GM18526 (cell line): ENCODE data around the gene HMOX2.

Experiments used
- POLR2A ChIP-seq: IDR thresholded peaks from 3 replicates; pipeline ENCODE4 v1.6.1; 2011; ENCODE audit not compliant: insufficient read length; ENCODE audit errors: extremely low read depth

Gene HMOX2

DNA sequence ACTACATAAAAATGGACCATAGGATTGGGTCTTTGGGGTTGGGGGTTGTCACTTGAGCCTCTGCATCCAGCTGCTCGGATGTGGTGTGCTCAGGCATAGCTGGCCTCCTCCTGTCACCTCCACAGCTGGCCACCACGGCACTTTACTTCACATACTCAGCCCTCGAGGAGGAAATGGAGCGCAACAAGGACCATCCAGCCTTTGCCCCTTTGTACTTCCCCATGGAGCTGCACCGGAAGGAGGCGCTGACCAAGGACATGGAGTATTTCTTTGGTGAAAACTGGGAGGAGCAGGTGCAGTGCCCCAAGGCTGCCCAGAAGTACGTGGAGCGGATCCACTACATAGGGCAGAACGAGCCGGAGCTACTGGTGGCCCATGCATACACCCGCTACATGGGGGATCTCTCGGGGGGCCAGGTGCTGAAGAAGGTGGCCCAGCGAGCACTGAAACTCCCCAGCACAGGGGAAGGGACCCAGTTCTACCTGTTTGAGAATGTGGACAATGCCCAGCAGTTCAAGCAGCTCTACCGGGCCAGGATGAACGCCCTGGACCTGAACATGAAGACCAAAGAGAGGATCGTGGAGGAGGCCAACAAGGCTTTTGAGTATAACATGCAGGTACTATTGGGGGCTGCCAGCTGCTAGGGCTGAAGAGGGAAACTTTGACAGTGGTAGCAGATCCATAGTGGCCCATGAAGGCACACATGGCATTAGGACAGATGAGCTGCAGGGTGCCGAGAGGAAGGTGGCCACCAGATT, 31.6 kb downstream of the HMOX2 start:
- no peak for TF ChIP-seq POLR2A

DNA sequence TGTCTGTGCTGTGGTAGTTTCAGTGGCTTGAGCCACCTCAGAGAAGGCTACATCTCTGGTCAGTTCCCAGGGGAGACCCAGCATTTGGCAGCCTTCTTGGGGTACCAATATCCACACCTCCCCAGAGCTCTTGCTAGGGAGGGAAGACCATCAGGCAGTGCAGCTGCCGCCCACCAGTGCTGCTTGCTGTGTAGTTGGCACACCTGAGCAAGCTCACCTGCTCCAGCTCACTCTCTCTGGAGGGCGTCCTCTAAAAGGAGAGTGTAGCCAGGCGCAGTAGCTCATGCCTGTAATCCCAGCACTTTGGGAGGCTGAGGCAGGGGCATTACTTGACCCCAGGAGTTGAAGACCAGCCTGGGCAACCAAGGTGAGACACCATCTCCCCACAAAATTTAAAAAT, 32.6 kb downstream of the HMOX2 start:
- TF ChIP-seq POLR2A = no peak

DNA sequence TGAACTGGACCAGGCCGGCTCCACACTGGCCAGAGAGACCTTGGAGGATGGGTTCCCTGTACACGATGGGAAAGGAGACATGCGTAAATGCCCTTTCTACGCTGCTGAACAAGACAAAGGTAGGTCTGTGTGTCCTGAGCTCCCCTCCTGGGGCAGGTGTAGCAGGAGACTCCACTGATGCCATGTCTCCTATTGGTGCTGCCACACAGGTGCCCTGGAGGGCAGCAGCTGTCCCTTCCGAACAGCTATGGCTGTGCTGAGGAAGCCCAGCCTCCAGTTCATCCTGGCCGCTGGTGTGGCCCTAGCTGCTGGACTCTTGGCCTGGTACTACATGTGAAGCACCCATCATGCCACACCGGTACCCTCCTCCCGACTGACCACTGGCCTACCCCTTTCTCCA, 33.2 kb downstream of the HMOX2 start:
- no peak for TF ChIP-seq POLR2A

DNA sequence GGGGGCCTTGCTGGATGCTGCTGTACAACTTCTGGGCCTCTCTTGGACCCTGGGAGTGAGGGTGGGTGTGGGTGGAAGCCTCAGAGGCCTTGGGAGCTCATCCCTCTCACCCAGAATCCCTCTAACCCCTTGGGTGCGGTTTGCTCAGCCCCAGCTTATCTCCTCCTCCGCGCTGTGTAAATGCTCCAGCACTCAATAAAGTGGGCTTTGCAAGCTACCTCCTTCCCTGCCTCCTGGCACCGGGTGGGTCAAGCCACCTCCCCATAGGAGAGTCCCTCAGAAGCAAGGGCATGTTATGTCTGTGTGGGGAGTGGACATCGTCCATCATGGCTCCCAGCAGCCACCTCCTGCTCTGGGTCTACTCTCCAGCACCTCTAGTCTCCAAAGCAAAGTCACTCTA, 33.9 kb downstream of the HMOX2 start:
- no peak for TF ChIP-seq POLR2A

DNA sequence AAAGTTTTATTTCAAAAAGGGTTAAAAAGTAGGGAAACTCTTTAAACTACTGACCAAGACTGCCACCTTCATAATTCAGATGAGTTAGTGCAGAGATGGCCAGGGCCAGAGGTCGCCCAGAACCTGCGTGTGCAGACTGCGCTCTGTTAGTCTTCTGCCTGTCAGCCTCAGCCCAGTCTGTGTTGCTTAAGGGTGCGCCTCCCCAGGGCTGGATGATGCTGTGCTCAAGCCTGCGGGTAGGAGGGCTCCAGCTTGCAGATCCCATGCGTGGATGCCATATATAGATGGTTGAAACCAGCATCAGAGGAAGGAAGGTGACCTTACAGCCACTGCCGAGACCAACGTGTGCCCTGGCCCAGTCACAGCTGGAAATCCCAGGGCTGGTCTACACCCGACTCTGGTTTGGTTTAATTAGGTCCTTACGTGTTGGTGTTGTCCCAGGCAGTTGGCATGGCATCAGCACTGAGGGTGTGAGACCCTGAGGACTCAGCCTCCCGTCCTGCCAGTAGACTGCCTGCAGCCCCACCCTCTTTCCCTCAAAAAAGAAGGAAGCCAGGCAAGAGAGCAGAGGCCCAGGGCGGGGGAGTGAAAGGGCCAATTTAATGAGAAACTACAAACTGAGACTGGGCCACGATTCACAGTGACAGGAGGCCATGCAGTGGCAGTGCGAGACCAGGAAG, 34.7 kb downstream of the HMOX2 start:
- no peak for TF ChIP-seq POLR2A

DNA sequence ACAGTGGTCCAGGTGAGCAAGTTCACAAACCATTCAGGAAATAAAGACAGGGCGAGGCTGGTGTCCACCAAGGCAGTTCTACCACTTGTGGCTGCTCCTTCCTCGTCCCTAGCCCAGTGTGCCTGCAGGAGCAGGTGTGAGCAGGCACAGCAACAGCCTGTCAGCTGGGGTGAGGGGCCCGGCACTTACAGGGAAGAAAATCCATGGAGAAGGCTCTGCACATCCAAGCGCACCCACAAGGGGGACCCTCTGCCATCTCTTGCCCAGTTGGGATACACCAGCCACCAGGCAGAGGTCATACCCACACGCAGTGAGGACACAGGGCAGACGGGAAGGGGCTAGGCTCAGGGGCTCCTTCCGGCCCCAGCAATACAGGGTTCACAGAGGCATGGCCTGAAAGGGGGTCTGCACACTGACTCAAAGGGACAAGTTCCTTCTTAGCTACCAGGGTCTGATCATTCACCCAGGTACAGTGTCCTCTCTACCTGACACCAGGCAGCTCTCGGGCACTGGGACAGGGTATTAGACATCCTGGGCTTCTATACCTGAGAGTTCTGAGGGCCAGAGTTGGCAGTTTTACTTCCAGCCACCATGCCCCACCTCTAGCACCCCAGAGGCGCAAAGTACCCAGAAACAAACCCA, 35.4 kb downstream of the HMOX2 start:
- no peak for TF ChIP-seq POLR2A

DNA sequence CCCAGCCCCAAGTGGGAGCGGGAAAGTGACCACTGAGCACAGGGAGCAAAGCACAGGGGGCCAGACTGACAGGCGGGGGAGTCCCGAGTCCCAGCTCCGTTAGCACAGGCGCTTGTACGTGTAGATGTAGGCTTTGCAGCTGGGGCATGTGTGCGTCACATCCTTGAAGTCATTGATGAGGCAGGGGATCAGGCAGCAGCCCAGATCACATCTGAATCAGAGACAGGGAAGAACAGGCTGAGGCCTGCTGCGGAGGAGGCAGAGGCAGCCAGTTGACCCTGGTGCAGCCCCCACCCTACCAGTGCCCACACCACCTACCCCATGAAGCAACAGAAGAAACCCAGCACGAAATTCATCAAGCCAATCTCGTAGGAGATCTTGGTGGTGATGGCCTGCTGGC, 36.3 kb downstream of the HMOX2 start:
- TF ChIP-seq POLR2A = no peak

DNA sequence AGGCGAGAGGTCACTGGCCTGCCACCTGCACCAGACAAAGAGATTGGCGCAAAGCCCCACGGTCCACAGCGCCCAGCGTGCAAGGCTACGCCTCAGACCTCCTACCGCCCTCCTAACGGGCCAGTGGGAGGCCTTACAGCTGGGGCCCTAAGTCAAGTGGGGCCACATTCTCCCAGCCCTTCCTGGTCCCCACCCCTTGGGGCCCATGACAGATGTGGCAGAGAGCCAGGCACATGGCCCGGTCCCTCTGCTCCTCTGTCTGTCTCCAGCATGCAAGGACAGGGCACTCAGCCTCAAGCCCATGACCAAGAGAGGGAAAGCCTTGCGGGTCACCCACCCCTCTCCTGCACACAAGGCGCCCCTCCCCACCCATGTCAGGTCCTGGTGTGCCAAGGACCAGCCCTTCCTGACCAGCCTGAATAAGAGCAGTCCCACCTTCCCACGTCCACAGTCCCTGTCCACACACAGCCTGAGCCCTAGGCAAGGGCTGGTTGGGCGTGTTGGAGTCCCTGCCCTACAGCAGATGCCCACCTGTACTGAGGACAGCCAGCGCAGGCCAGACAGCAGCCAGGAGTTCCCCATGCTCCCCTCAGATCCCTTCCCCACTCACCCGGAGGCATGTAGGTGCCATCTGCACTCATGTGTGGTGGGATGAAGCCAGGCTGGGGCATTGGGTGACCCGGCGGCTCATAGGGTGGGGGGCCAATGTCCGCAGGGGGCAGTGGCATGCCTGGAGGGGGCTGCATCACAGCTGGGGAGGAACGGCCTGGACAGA, 37.1 kb downstream of the HMOX2 start:
- TF ChIP-seq POLR2A = no peak

DNA sequence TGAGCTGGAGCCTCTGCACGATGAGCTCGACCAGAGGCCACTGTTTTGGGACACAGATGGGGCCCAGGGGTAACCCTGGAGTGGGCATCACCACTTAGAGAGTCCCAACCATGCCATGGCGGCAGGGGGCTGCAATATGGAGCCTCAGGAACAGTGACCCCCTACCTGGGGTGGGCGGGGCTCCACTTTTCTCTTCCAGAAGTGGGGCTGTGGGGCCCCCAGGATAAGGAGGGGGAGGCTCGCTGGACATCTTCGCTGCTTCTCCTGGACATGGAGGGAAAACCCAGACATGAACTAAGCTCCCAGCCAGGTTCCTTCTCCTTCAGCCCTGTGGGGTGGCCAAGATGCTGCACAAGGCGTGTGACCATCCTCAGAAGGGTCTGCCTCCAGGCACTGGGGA, 37.7 kb downstream of the HMOX2 start:
- TF ChIP-seq POLR2A = no peak

DNA sequence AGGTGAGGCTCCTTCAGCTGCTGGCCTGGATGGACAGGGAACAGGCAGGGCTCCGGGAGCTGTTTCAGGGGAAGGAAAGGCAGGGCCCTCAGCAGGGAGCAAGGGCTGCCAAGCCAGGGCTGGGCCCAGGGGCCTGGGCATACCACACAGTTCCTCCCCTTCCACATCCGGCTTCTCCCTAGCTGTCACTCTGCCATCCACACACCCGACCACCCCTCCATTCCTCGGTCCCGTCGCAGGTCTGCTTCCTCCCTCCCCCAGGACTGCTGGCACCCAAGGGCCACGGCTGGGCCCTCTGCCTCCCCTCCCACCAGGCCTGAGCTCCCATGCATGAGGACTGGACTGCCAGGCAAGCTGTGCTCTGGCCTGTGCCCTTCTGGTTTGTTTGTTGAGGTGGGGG, 38.4 kb downstream of the HMOX2 start:
- TF ChIP-seq POLR2A = no peak

DNA sequence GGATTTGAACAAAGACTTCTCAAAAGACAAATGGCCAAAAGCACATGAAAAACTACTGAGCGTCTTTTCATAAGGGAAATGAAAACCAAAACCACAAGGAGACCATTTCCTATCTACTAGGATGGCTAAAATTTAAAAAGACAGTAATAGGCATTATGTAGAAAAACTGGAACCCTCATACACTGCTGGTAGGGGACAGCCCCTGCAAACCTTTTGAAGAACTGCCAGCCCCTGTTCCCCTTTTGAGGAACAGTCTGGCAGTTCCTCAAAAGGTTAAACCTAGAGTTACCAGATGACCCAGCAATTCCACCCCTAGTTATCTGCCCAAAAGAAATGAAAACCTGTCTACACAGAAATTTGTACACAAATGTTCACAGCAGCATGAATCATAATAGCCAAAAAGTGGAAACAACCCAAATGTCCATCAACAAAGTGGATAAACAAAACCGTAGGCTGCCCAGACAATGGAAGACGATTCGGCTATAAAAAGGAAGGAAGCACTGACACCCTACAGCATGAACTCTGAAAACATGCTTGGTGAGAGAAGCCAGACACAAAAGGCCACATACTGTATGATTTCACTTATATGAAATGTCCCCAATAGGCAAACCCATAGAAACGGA, 39.5 kb downstream of the HMOX2 start:
- no peak for TF ChIP-seq POLR2A

DNA sequence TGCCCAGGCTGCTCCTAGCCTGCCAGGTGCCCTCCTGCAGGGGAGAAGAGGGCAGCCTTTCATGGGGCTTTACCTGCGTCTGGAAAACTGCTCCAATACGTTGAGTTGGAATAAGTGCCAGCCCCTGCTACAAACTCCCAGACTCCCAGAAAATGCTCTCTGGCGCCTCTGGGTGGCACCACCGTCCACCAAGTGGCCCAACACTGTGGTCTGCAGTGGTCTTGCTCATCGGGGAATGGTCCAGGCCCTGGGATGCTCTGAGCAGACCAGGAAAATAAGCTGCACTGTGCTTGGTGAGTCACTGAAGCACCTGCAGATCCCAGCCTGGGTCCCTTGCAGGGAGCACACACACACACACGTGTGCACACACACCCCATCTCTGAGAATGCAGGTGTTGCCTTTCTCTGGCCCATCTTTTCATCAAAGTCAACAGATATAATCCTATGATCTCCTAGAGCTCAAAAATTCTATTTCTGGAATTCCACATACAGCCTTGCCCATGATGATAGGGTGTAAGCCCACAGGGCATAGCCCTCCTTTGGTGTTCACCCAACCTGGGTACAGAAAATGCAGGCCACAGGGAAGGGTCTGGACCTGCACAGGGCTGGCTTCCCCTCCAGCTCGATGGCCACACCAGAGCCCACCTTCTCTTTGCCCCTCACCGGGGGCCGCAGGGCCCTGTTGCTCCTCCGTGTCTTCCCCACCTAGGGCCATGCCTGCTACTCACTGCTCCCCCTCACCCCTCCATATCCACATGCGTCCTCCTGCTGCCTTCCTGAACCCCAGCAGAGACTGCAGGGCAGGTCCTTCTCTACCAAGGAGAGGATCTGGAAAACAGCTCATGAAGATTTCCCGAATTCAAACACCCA, 41.8 kb downstream of the HMOX2 start:
- TF ChIP-seq POLR2A = no peak

DNA sequence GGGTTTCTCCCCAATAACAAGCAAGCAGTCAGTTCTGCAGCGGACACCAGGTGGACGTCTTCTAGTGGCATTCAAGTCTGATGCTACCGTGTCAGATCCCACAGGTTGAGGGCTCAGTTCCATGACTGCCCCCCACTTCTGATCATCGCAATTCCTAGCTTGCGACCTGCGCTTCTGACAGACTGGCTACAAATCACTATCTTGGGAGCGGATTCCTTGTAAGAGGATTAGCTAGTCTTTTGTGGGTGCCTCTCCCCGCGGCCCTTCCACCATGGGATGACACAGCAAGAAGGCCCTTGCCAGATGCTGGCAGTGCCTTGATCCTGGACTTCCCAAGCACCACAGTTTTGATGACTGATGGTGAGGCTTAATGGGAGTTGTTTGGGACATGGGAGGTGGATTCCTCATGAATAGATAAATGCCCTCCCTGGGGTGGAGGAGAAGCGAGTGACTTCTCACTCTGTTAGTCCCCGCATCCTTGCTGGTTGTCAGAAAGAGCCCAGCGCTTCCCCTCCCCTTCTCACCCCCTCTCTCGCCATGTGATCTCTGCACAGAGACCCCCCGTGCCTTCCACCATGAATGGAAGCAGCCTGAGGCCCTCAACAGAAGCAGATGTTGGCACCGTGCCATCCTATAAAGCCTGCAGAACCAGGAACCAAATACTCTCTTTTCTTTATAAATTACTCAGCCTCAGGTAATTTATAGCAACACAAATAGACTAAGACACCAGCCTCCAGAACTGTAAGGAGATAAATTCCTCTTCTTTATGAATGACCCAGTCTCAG, 43.3 kb downstream of the HMOX2 start:
- TF ChIP-seq POLR2A = no peak
